Muscle of arm (tissue), 12 donors: ENCODE results near the gene CD200R1. TPM values are rescaled to one million over a fixed set of nuclear protein-coding genes. Genes with fewer than 3 reads are reported as not detected.

Experiments used
- DNase-seq: peaks from one replicate; pipeline ENCODE4 v3.0.0-alpha.2; 2013
- polyA plus RNA-seq, 12 donors: library from polyadenylated mRNA; unstranded; fragments of 120-200 nt; gene quantifications; one replicate each; pipeline ENCODE4 v1.2.1, GENCODE V29; 2013; ENCODE audit not compliant: insufficient read length in 12 of 12

The CD200R1 gene
- polyA plus RNA-seq, 12 donors: 1.2 to 2.8 (median 1.8) TPM; not detected in 2

GRCh38 chr3:112889357-112889756, 85.5 kb downstream of the CD200R1 start:
- DNase-seq: no peak

- DNase-seq: no peak
These were observed 86.4 kb downstream of the CD200R1 start for GRCh38 chr3:112888381-112889085.

- DNase-seq: no peak
These were observed 90.1 kb downstream of the CD200R1 start for GRCh38 chr3:112884678-112885290.

GRCh38 chr3:112881891-112882290, 93.0 kb downstream of the CD200R1 start:
- no peak for DNase-seq

- no peak for DNase-seq
These were observed 99.3 kb downstream of the CD200R1 start for GRCh38 chr3:112875561-112875960.

- no peak for DNase-seq
These were observed 100.2 kb downstream of the CD200R1 start for GRCh38 chr3:112874725-112875124.

- DNase-seq: no peak
These were observed 101.3 kb downstream of the CD200R1 start for GRCh38 chr3:112873632-112874031.

- no peak for DNase-seq
These were observed 103.2 kb downstream of the CD200R1 start for GRCh38 chr3:112871735-112872134.

Other genes starting within 250 kb of the CD200R1 start
- not detected for gene CD200R1L, start 128.2 kb downstream of the CD200R1 start, polyA plus RNA-seq
- 10 to 100 TPM in 11 of 12 donors, not detected in 1; 16.8 to 27.6 (median 19.4) TPM for gene GTPBP8, start 15.9 kb upstream of the CD200R1 start, polyA plus RNA-seq
- gene BOC, start 236.5 kb upstream of the CD200R1 start, polyA plus RNA-seq: 100 to 1,000 TPM in 1 of 12 donors, 10 to 100 TPM in 10, not detected in 1; 35.5 to 112 (median 55.8) TPM